SHP77 (cell line): ENCODE results near the gene ATF7IP2.

Experiments used
- DNase-seq, 2 experiments: peaks; one replicate each; lab custom pipeline; 2025; lab: John Stamatoyannopoulos, UW

The ATF7IP2 gene

DNA sequence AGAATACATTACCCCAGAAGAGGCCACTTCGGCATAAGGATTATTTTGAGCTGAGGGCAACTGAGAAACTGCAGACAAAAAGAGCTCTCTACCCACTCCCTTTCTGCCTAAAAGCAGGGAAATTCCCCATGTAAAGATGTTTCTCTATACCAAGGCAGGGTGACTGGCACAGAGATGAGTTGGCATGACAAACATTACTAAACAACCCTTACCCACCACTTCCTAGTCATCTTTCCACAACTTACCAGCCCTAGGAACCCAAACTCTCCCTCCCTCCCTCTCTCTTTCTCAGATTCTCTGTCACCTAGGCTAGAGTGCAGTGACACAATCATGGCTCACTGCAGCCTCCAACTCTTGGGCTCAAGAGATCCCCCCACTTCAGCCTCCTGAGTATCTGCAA lies 126.0 kb downstream of the ATF7IP2 start:
- DNase-seq = no peak

- peak in 1 of 2 experiments; percentile 14 for DNase-seq
These were observed 128.7 kb downstream of the ATF7IP2 start for GRCh38 chr16:10514369-10515055.

DNA sequence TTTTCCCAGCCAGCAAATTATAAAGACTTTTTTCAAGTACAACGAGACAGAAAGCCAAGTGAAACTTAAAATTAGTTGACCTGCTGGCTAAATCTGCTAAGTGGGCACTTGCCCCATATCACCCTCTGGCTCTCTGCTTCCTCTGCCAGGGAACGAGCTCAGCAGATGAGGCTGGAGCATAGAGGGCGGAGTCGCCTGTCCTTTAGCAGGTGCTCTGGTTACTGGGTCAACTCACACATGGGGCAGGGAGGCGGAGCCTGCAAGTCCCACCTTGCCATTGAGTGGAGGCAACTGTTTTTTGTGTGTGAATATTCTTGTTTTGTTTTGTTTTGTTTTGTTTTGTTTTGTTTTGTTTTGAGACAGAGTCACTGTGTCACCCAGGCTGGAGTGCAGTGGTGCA lies 132.0 kb downstream of the ATF7IP2 start:
- no peak for DNase-seq

DNA sequence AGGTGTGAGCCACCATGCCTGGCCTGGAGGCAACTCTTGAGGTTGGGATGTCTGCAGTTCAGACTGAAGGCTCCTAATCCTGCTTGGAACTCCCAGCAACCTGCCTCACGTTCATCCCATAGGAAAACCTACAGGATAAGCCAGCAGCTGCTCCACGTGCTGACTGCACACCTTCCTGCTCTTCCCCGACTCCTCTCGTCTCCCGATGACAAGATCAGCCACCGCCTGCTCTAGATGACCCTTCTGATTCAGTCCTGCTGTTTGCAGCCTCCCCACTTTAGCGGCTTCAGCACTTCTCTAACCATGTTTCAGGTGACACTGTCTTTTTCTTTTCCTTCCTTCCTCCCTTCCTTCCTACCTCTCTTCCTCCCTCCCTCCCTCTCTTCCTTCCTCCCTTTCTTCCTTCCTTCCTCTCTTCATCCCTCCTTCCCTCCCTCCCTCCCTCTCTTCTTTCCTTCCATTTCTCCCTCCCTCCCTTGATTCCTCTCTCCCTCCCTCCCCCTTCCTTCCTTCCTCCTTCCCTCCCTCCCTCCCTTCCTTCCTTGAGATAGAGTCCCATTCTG lies 132.7 kb downstream of the ATF7IP2 start:
- DNase-seq = no peak

GRCh38 chr16:10519297-10519696 lies 133.4 kb downstream of the ATF7IP2 start:
- DNase-seq = no peak

- no peak for DNase-seq
These were observed 134.3 kb downstream of the ATF7IP2 start for GRCh38 chr16:10519929-10520868.

GRCh38 chr16:10520869-10521578 lies 135.2 kb downstream of the ATF7IP2 start:
- DNase-seq = no peak

GRCh38 chr16:10521681-10522274 lies 135.9 kb downstream of the ATF7IP2 start:
- DNase-seq = peak; percentile 24 to 49

DNA sequence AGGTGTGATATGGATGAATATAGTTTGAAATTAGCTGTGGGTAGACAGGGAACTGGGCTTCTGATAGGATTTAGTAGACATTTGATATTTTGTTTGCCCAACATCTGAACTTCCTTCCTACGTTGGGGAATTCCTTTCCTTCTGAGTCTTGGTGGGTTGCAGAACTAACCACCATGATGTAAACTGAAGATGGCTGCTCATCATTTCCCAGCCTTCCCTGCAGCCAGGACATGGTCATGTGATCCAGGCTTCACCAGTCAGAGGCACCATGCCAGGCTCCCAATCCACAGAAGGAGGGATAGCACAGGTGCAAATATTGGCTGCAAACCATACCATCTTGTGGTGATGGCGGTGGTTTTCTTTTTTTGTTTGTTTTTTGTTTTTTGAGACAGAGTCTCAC lies 137.1 kb downstream of the ATF7IP2 start:
- DNase-seq = no peak

- no peak for DNase-seq
These were observed 139.5 kb downstream of the ATF7IP2 start for GRCh38 chr16:10525214-10525825.

DNA sequence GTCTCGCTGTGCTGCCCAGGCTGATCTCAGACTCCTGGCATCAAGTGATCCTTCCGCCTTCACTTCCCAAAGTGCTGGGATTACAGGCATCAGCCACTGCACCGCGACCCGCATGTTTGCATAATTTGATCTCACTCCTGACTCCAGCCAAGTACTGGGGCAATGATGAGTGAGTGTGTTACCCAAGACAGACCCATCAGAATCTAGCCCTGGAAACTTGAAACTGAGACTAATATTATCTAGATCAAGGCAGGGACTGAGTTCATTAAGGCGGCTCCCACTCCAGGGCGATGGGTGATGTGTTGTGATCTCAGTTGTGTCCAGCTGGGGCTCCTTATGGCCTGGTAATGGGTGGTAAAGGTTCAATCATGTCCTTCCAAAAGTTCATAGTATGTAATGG lies 141.1 kb downstream of the ATF7IP2 start:
- no peak for DNase-seq

DNA sequence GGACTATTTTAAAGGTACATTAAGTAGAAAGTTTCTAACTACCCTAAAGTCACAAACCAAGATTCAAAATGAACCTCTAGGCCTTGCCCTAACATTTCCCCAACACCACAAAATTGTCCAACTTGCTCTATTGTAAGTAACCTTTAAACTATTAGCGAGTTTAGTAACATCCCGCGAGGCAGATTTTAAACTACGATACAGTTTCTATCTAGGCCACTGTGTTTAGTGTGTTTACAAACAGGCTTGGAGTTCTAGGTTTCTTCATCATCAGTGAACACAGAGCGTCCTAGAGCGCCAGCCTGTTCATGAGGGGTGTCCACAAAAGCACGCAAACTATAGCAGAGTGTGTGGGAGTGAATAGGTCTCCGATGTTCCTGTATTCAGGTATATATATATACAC lies 142.8 kb downstream of the ATF7IP2 start:
- no peak for DNase-seq

GRCh38 chr16:10529895-10530669 lies 144.2 kb downstream of the ATF7IP2 start:
- no peak for DNase-seq

DNA sequence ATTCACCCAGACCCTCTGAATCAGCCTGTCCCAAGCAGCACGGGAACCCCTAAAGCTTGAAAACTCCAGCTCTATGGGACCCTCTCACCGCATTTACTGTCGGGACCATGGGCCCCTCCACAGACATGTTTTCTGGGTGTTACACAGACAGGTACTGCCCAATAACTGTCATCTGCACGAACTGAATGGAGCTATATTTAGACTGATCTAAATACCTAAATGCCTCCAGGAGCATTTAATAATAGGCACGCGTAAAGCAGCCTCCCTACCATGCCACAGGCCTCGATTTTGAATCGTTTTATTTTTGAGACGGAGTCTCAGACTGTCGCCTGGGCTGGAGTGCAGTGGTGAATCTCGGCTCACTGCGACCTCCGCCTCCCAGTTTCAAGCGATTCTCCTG lies 144.8 kb downstream of the ATF7IP2 start:
- DNase-seq = no peak

- DNase-seq = no peak
These were observed 145.7 kb downstream of the ATF7IP2 start for GRCh38 chr16:10531582-10531981.
